Upper lobe of left lung (tissue), 6 donors: ENCODE results near the gene TBC1D23. TPM values are rescaled to one million over a fixed set of nuclear protein-coding genes. Genes with fewer than 3 reads are reported as not detected.
"Not testable (repeated sequence)": the region's sequence is repeated elsewhere in the genome, so short reads cannot be mapped to it uniquely, and the experiment has no call there.

Experiments used
- ATAC-seq, 2 donors: fragments of 200-7000 bp; cut with Tn5 transposase; one replicate each; pipeline ENCODE4 v1.9.1; 2022; ENCODE audit warnings: mild to moderate bottlenecking in 2 of 2, moderate library complexity in 2 of 2; ENCODE audit not compliant: low FRiP score in 2 of 2
- DNase-seq, 2 donors: peaks; one replicate each; pipeline ENCODE4 v3.0.0-alpha.2; 2019 to 2020
- H3K27ac ChIP-seq, 4 donors: fragments of 200-600 bp; sonication (generic); one replicate each; pipeline ENCODE4 v1.5.1; 2016 to 2019
- H3K27me3 ChIP-seq, 4 donors: fragments of 200-600 bp; sonication (generic); one replicate each; pipeline ENCODE4 v1.5.1; 2017 to 2019
- H3K36me3 ChIP-seq, 4 donors: fragments of 200-600 bp; sonication (generic); one replicate each; pipeline ENCODE4 v1.5.1; 2016 to 2019
- H3K4me1 ChIP-seq, 4 donors: fragments of 200-600 bp; sonication (generic); one replicate each; pipeline ENCODE4 v1.5.1; 2018 to 2019
- H3K4me3 ChIP-seq, 4 donors: fragments of 200-600 bp; sonication (generic); one replicate each; pipeline ENCODE4 v1.5.1; 2017 to 2019; ENCODE audit warnings: mild to moderate bottlenecking in 2 of 4, moderate library complexity in 1 of 4
- H3K9me3 ChIP-seq, 4 donors: fragments of 200-600 bp; sonication (generic); one replicate each; pipeline ENCODE4 v1.5.1; 2018 to 2019
- EP300 ChIP-seq, 4 donors: sonication (generic); formaldehyde crosslinking; IDR thresholded peaks; one replicate each; pipeline ENCODE4 v1.5.1; 2017; ENCODE audit warnings: antibody characterized with exemption in 4 of 4, control low read depth in 2 of 4
- POLR2A ChIP-seq, 4 donors: fragments of 450-650 bp; IDR thresholded peaks; one replicate each; pipeline ENCODE4 v1.5.1; 2016 to 2017; ENCODE audit warnings: antibody characterized with exemption in 4 of 4, mild to moderate bottlenecking in 2 of 4
- POLR2AphosphoS5 ChIP-seq, 2 donors: sonication (generic); formaldehyde crosslinking; IDR thresholded peaks; one replicate each; pipeline ENCODE4 v1.5.1; 2017; ENCODE audit warnings: antibody characterized with exemption in 2 of 2
- WGBS, 2 donors: methylation state at CpG; one replicate each; pipeline ENCODE4 v1.1.5; 2017 to 2018; 5-methylcytosine and 5-hydroxymethylcytosine counted together
- total RNA-seq, 6 donors: library from RNA; depleted of rRNA in 4 of 6; stranded (reverse); fragments of >200 nt in 4 of 6; gene quantifications; one replicate each; pipeline versions ENCODE4 v1.1.0 to v1.2.1, GENCODE V29; 2016 to 2021
- TF ChIP-seq, protein P1 (sequence below), 6 experiments: fragments of 450-650 bp in 4 of 6; fragments of 200-600 bp in 2 of 6; sonication (generic) in 2 of 6; IDR thresholded peaks; one replicate each; pipeline ENCODE4 v1.5.1; 2016 to 2019; ENCODE audit warnings: antibody characterized with exemption in 6 of 6
- donor health status: DM: no; HTN: no; CAD: no; lungs with moderate emphysema.
- donor health status: DM: no; HTN: yes; CAD: no; lungs with severe emphysema.

TBC1D23 gene
- total RNA-seq, 6 donors from 2014 or later = 13.4 to 42.7 (median 32.0) TPM

DNA sequence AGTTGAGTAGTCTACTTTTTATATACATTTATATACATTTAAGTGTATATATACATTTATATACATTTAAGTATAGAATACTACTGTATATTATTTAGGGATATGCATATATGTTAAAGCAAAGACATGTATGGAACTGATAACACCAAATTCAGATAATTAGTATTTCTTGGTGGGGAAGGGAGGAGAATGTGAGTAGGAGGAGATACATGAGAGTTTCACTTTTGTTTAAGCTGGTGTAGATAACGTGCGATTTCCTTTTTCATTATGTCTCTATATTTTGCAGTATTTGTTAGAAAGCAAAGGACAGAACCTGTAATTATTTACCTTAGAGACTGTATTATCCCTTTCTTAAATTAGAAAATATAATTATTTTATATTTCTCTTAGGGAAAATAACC lies 57.1 kb downstream of the TBC1D23 start:
- H3K27ac ChIP-seq = no peak overlapping the region
- peaks cover 0 to 4% (median 0%) of the 10 kb centered on the region in 4 donors for H3K4me1 ChIP-seq
- ATAC-seq = no peak
- no peaks in the 10 kb centered on the region for H3K9me3 ChIP-seq
- peaks cover 0 to 44% (median 20%) of the 10 kb centered on the region in 4 donors for H3K36me3 ChIP-seq
- no peaks in the 10 kb centered on the region for H3K27me3 ChIP-seq
- no peak for DNase-seq
- TF ChIP-seq POLR2AphosphoS5 (IDR thresholded peaks at IDR 0.05) (no peak), POLR2A (IDR thresholded peaks at IDR 0.05) (no peak), EP300 (IDR thresholded peaks at IDR 0.05) (no peak)
- TF ChIP-seq, protein P1, sequence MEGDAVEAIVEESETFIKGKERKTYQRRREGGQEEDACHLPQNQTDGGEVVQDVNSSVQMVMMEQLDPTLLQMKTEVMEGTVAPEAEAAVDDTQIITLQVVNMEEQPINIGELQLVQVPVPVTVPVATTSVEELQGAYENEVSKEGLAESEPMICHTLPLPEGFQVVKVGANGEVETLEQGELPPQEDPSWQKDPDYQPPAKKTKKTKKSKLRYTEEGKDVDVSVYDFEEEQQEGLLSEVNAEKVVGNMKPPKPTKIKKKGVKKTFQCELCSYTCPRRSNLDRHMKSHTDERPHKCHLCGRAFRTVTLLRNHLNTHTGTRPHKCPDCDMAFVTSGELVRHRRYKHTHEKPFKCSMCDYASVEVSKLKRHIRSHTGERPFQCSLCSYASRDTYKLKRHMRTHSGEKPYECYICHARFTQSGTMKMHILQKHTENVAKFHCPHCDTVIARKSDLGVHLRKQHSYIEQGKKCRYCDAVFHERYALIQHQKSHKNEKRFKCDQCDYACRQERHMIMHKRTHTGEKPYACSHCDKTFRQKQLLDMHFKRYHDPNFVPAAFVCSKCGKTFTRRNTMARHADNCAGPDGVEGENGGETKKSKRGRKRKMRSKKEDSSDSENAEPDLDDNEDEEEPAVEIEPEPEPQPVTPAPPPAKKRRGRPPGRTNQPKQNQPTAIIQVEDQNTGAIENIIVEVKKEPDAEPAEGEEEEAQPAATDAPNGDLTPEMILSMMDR (IDR thresholded peaks at IDR 0.05) = no peak
- WGBS, 2 donors = 47 to 56% methylated on average over 2 of the region's 2 CpGs
- H3K4me3 ChIP-seq = no peak overlapping the region

DNA sequence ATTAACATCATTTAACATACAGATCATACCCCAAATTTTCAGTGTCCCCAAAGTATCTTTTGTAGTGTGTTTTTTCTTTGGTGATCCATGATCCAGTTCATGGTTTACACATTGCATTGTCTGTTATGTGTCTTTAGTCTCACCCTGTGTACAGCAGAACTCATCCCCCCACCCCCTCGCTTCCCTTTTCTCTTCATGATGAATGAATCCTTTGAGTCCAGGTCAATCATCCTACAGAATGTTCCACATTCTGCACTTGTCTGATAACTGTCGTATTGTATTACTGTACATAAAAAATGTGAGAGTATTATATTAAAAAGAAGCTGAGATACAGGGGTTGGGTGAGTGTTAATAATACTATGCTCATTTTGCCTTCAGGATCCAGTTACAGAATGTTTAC lies 59.2 kb downstream of the TBC1D23 start:
- DNase-seq = no peak
- Histone ChIP-seq H3K27ac (no peak overlapping the region), H3K4me1 (peaks cover 0 to 4% (median 0%) of the 10 kb centered on the region in 4 donors), H3K36me3 (peaks cover 0 to 50% (median 17%) of the 10 kb centered on the region in 4 donors), H3K9me3 (no peaks in the 10 kb centered on the region), H3K4me3 (no peak overlapping the region), H3K27me3 (no peaks in the 10 kb centered on the region)
- ATAC-seq = no peak
- WGBS, 2 donors = 95 to 97% methylated on average over 2 of the region's 2 CpGs
- no peak for TF ChIP-seq POLR2AphosphoS5 (IDR thresholded peaks at IDR 0.05)
- TF ChIP-seq, protein P1 (IDR thresholded peaks at IDR 0.05) = no peak
- TF ChIP-seq EP300 (IDR thresholded peaks at IDR 0.05) = no peak
- TF ChIP-seq POLR2A (IDR thresholded peaks at IDR 0.05) = no peak

DNA sequence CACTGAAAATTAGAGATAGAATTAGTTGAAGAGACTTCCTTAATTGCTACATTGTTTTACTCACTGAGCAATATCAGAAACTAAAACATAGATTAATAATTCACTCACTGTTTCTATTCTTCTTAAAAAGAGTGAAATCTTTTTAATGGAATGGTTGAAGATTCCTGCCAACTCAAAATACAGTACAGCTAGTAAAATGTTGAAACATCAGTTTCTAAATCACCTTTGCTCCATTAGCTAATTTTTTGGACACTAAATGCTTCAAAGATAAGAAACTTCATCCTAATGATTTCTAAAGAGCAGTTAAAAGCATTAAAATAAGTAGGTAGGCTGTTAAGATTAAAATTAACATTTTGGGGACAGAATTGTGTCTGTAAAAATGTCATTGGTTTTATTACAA lies 63.3 kb downstream of the TBC1D23 start:
- Histone ChIP-seq H3K4me1 (no peaks in the 10 kb centered on the region), H3K36me3 (peaks cover 0 to 45% (median 15%) of the 10 kb centered on the region in 4 donors), H3K27me3 (no peaks in the 10 kb centered on the region), H3K27ac (no peak overlapping the region), H3K9me3 (no peaks in the 10 kb centered on the region), H3K4me3 (no peak overlapping the region)
- no peak for DNase-seq
- TF ChIP-seq POLR2AphosphoS5 (IDR thresholded peaks at IDR 0.05) (no peak), POLR2A (IDR thresholded peaks at IDR 0.05) (no peak), EP300 (IDR thresholded peaks at IDR 0.05) (no peak)
- TF ChIP-seq, protein P1 (IDR thresholded peaks at IDR 0.05) = no peak
- no peak for ATAC-seq

DNA sequence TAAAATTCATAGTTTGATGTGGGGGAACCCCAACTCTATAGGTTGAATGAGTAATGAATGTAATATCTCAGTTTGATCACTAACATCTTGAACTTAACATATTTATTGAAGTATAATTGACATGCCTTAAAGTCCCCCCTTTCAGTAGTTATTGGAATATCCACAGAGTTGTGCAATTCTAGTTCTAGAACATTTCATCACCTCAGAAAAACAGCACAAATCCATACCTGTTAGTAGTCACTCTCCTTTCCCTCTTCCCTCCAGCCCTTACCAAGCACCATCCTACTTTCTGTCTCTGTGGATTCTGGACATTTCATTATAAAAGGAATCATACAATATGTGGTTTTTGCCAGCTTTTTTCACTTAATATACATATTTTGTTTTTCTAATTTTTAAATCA lies 65.0 kb downstream of the TBC1D23 start:
- H3K27ac ChIP-seq = no peak overlapping the region
- TF ChIP-seq, protein P1 (IDR thresholded peaks at IDR 0.05) = no peak
- TF ChIP-seq EP300 (IDR thresholded peaks at IDR 0.05) (no peak), POLR2AphosphoS5 (IDR thresholded peaks at IDR 0.05) (no peak), POLR2A (IDR thresholded peaks at IDR 0.05) (no peak)
- ATAC-seq = no peak

DNA sequence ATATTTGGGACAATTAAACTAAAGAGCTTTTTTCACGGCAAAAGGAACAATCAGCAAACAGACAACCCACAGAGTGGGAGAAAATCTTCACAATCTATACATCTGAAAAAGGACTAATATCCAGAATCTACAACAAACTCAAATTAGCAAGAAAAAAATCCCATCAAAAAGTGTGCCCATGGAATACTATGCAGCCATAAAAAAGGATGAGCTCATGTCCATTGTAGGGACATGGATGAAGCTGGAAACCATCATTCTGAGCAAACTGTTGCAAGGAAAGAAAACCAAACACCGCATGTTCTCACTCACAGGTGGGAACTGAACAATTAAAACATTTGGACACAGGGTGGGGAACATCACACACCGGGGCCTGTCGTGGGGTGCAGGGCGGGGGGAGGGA lies 66.6 kb downstream of the TBC1D23 start:
- not testable (repeated sequence) for H3K4me3 ChIP-seq, H3K27ac ChIP-seq, H3K9me3 ChIP-seq, ATAC-seq, H3K4me1 ChIP-seq, H3K27me3 ChIP-seq
- H3K36me3 ChIP-seq = peaks cover 0 to 19% (median 2%) of the 10 kb centered on the region in 4 donors
- peak in 1 of 2 donors; percentile 23 for DNase-seq
- 94 to 96% methylated on average over 5 of the region's 5 CpGs for WGBS, 2 donors

More for the DNA sequence above, 65.0 kb downstream of the TBC1D23 start:
- no peaks in the 10 kb centered on the region for H3K27me3 ChIP-seq
- peaks cover 0 to 27% (median 4%) of the 10 kb centered on the region in 4 donors for H3K36me3 ChIP-seq
- no peaks in the 10 kb centered on the region for H3K4me1 ChIP-seq
- no peak for DNase-seq
- no peaks in the 10 kb centered on the region for H3K9me3 ChIP-seq
- H3K4me3 ChIP-seq = no peak overlapping the region
